GM12801 (cell line): ENCODE results near the gene FGF6.

Experiments
- CTCF ChIP-seq: IDR thresholded peaks from one replicate; pipeline ENCODE4 v1.5.1; 2011; ENCODE audit warnings: control low read depth; ENCODE audit not compliant: insufficient read length; ENCODE audit errors: extremely low read depth

Gene FGF6

GRCh38 chr12:4416276-4416675 is 29.3 kb downstream of the FGF6 start:
- TF ChIP-seq CTCF, result no peak

- no peak for TF ChIP-seq CTCF
These were observed 33.1 kb downstream of the FGF6 start for GRCh38 chr12:4412465-4412864.

- no peak for TF ChIP-seq CTCF
These were observed 33.6 kb downstream of the FGF6 start for GRCh38 chr12:4412056-4412455.

GRCh38 chr12:4407136-4407535 is 38.5 kb downstream of the FGF6 start:
- TF ChIP-seq CTCF, result no peak

GRCh38 chr12:4402996-4403395 is 42.6 kb downstream of the FGF6 start:
- no peak for TF ChIP-seq CTCF

- TF ChIP-seq CTCF, result no peak
These were observed 44.5 kb downstream of the FGF6 start for GRCh38 chr12:4401117-4401516.

GRCh38 chr12:4395818-4396217 is 49.8 kb downstream of the FGF6 start:
- TF ChIP-seq CTCF, result no peak

GRCh38 chr12:4393211-4393610 is 52.4 kb downstream of the FGF6 start:
- TF ChIP-seq CTCF, result no peak
